GM21515 (cell line): ENCODE results near the gene MSI2.

Source experiments
- ATAC-seq: cut with Tn5 transposase; IDR thresholded peaks from one replicate; pipeline ENCODE4 v1.9.1; 2021; ENCODE audit not compliant: unreplicated experiment

Gene MSI2

DNA sequence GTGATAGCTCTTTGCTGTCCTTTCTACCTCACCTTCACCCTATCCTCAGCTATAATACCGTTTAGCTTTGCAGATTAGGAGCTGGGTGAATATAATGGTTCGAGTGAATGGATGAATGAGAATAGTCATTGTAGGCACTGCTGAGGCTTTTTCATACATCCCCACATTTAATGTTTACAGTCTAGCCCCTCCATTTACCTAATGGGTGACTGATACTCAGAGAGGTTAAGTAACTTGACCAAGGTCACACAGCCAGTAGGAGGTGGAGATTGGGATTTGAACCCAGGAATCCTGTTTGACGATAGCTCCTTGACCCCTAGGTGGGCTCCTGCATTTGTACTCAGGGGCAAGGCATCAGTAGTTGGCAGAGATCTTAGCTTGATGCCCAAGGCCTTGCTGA, 293.1 kb downstream of the MSI2 start:
- no peak for ATAC-seq

DNA sequence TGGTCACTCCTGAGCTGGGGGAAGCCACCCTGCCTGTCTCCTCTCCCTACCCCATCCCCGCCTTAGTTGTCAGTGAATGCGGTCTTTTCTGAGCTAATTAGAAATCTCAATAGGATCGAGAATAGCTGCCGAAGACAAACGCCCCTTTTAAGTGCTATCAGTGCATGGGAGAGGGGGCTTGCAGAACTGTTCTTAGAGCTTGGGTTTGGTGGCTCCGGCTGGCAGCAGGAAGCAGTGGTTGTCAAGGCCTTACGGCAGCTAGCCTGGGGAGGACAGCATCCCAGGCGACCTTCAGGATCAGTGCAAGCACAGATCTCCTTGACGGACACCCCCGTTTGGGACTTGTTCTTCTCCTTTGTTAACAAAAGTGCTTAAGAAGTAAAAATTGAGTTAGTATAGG, 293.7 kb downstream of the MSI2 start:
- no peak for ATAC-seq

DNA sequence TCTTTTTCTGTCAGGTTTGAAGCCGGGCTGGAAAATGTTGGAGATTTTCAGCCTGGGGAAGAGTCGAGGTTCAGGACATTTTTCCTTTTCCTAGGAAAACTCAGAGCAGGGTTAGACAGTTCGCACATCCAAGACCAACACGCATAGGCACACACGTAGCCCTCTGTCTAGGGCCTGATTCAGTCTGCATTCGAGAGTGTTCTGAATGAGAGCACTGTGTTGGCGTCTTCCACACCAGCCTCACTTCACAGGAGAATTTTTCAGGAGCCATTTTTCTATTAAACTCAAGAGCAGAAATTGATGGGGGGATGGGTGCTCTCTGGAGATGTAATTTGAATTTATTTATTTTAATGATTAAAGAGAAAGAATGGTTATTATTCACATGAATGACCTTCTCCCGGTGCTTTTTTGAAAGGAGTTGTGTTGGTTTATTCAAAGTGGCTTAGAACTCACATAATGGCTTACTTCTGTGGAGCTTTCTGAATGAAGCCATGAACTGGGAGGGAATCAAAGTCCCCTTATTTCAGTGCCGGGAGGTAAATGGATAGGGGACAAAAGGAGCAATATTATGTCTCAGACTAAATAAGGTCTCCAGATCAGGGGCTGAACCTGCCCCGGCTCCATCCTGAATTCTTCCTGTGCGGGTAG, 294.5 kb downstream of the MSI2 start:
- no peak for ATAC-seq

DNA sequence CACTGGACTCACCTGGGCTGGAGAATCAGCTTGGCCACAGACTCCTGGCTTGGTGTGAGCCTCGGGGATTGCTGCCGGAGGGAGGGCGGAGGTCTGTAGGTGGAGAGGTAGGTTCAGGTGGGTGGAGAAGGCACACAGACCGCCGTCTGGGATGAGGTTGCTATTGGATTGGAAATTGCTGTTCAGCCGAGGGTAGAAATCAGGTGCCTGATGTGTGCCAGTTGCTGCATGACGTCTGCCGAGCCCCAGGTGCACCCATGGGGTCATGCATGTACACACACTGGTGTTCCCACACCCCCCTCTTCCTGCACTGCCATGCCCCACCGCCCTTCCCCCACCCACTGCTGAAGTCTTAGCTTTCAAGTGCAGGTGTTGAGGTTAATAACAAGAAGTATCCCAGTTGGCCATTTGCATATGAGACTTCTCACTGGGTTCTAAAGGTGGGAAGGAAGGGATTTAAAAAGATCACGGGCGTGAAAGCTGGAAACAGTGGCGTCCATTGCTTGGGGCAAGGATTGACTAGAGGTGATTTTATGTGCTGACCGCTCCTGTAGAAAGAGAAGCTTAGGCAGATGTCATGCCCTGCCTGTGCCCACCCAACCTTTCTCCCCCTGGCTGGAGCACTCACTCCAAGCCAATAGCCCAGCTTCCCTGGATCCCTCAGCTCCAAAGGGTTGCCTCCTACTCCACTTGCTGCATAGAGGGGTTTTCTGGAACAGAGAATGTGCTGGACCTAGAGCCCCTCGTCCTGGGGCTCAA, 295.2 kb downstream of the MSI2 start:
- peak; percentile 53 for ATAC-seq

DNA sequence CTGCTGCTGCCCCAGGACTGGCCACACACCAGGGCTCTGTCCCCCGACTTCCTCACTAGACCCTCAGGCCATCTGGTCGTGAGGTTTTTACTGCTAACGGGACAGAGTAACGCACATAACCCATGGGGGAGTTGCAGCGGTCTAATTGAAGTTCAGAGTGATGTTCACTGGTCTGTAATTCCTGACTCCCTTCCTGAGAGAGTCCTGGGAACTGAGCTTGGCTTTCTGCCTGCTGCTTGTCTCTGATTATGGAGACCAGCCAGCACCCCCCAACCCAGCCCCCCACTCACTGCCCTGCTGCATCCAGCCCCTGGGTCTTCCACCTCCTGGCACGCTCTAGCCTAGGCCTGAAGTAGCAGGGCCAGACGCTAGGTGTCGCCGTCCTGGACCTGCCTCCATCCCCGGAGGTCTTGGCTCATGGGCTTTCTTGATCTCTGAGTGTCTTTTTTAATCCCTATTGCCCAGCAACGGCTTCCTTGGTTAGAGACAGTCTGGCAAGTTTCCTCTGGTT, 295.8 kb downstream of the MSI2 start:
- no peak for ATAC-seq

DNA sequence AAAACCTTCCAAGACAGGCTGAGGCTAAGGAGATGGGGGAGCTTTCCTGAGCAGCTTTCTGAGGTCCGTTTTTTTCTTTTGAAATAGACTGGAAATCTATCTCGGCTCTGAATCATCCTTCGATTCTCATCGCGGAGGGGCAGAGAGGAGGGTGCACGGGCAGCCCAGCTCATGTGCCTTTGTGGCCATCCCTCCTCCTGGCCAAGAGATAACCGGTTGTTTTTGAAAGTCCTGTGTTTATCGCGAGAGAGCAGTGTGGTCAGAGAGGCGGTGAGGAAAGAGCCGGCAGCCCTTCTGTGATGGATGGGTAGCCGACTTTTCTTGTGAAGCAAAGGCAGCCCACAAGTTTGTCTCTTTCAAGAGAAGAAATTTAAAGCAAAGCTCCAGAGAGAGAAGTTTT, 297.2 kb downstream of the MSI2 start:
- ATAC-seq: no peak

DNA sequence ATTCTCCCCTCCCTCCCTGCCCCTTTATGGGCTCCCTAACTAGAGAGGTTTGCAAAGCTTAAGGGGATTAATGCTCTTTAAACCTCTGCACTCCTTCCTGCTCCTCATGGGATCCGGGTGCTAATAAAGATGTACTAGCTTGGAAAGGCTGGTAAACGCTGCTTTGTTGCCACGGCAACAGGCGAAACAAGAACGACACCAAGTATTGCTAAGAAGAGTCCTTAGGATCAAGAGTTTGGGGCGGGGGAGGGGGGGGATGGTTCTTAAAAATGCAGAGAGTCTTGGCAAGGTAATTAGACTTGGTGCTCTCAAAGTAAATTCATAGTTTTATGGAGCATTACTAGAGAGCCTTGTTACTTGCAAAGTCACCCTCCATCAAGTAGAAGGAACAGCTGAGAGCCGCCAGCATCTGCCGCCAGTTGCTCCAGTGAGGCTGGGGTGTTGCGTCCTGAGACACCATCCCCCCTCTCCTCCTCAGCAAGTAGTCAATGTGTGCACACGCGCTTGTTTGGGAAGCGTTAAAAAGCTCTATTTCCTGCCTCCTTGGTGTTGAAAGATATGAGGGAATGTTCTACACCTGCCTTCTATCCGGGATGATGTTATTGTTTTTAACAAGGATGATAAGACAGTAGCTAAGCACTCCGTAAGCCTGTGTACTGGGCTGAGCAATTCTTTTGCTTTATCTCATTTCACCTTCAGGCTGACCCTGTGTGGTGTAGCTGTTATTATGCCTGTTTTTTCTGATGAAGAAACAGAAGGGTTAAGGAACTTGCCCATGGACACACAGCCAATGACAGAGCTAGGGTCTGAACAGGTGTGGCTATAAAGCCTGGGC, 297.9 kb downstream of the MSI2 start:
- no peak for ATAC-seq

DNA sequence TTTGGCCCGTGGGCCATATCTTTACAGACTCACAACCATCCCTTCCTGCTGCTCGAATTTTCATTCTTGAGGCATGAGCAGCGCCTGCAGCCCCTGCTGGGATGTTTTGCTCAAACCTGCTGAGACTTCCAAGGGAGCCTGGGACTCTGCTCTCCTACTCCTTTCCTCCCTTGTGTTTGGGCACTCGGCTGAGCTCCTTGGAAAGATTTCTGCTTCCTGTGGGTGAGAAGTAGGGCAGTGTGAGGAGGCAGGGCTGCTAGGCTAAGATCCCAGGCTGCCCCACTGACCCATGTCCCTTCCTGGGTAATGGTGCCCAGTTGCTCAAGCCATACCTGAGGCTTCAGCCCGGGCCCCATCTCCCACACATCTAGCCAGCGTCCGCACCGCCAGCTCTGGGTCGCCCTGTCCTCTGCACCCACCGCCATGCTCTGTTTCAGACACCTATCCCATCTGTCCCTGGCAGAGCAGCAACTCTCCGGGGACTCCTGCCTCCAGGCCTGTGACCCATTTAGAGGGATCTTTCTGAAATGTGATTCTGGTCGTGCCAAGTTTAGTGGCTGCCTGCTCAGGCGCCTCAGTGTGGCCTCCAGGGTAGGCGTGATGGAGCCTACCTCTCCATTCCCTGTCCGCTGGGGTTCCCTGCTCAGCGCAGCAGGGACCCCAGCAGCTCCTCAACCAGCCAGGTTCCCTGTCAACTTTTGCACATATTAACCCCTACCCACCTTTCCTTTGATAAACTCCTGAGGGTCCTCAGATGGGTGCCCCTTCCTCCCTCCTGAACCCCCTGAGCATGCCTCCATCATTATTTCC, 298.7 kb downstream of the MSI2 start:
- ATAC-seq: no peak

DNA sequence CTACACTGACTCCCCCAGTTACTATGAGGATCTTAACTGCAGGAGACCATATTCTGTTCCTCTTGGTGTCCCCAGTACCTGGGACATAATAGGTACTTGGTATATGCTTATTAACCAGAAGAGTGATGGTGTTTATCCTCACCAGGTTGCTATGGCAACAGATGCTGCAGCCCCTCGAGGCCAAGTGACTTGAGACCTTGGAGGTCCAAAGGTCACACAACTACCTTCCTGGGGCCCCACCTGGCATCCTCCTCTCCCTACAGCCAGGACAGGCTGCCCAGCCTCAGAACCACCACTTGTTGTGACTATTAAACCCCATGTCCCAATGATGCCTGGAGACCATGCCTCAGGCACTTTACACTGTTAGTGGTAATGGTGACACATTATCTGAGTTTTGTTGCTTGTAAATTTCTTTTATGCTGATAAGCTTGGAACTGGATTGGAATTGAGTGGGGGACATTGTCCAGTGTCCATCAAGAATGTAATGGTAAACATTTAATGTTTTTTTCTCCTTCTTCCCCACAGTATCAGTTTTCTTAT, 299.4 kb downstream of the MSI2 start:
- ATAC-seq: no peak

DNA sequence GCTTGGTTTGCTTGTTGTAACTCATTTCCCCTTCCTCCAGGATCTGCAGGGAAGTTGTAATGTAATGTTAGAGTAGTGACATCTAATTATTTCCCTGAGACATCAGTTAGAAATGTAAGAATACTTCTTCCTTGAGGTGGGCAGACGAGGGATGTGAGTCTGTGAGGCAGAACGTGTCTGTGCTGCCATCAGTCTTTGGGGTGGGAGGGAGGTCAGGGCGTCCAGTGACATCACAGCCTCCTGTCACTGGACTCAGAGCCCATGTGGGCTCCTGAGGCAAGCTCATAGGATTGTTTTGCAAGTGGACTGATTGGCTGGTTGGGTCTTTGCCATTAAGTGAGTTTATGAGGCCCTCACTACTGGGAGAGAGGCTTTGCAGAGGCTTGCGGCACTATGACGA, 300.0 kb downstream of the MSI2 start:
- no peak for ATAC-seq

DNA sequence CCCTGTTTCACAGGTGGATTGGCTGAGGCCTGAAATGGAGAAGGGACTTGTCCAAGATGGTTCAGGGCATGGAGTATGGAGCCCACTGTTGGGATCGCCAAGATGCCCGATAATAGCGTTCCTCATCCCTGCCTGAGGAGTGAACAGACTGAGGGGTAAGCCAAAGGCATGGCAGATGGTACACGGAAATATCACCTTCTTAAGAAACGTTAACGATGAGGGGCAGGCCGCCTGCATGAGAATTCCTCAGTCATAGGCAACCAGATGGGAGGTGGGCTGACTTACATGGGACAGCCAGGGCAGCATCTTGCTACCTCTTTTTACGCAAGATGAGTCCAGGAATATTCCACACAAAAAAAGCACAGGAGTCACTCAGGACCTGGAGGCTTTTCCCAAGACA, 300.7 kb downstream of the MSI2 start:
- no peak for ATAC-seq

DNA sequence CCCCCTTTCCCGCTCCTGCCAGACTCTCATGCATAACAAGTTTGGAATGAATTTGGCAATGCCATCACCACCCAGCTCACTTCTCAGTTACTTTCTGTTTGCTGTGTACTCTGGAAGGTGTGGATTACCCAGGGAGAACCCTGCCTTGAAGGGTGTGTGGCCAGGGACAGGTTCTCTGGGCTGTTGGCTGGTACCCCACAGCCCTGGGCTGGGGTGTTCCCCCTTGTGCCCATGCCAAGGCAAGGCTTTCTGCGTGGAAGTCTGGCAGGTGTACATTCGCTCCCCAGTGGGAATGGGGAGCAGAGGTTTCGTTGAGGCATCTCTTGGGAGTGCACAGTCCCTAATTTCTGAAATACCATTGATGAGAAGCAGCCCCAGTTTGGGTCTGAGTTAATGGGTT, 301.1 kb downstream of the MSI2 start:
- ATAC-seq: no peak

DNA sequence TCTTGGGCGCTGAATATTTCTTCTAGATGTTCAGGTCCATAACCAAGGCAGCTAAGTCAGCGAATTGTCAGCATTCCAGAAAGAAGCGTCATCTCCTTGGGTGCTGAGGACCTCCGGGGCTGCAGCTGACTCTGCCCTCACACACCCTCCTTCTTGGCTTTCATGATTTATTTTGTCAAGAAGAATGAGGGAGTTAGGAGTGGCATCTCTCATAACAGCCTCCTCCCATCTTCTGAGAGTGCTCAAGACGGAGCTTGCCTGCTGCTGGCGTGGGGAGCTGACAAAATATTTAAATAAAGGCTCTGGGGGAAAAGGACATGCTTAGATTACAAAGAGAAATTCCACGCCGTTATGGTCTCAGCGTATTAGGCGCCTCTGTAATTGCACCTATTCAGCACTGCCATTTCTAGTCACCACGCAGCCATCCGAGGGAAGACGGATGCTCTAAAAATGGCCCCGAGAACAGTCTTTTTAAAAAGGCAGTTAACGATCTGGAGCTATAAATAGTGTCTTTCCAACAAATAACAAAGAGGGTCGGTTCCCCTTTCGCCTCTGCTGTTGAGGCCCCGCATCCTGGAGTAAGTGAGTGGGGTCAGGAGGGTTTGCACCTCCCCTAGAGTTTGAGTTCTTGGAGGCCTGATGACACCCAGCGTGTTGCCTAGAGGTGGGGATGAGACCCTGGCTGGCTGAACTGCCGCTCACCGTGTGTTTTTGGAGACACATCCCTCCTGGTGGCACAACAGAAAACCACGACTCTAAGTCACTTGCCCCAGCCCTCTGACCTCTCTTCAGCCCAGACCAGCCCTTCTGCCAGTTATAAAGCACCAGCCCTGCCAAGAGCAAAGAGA, 301.7 kb downstream of the MSI2 start:
- no peak for ATAC-seq

DNA sequence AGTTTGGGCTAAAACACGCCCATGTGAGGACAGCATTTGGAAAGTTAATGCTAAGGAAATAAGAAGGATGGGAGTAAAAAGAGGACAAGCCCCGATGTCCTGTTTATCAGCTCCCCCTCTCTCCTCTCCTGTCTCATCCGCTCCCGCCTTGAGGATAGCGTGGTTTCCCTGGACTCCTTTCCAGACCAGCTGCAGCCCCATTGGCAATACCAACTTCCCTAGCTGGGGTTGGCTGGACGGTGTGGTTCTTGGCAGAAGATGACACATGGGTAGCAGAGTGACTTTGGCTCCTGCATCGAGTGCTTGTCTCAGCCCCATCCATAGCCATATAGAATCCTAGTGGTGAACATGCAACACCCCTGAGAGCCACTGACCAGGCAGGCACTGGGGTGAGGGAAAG, 302.9 kb downstream of the MSI2 start:
- no peak for ATAC-seq

DNA sequence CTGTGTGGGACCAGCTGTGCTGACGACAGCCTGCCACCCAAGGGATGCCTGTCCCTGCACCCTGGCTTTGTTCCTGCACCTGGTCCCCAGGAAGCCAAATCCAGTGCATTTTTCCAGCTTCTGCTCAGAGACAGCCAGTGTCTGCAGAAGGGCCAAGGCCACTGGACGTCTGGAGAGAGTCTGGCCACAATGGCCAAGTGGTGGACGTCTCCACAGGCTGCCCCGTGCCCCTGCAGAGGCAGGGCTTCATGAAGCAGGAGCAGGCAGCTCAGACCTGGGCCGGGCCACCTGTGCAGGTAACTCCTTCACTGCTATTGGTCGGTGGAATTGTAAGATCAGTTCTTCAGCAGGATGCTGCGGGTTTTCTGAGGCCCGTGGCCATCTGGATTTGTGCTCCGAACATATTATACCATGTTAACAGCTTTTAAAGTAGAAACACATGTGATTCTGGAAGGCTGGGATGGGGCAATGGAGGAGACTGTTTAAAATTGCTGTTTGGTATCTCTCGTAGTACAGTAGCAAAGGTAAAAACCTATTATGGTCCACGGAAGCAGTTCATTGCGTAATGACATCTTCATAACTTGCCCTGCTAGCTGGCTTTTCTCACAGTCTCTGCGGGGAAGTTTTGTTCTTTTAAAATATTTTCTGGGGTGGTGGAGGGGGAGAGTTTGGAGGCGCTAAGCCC, 303.5 kb downstream of the MSI2 start:
- no peak for ATAC-seq

DNA sequence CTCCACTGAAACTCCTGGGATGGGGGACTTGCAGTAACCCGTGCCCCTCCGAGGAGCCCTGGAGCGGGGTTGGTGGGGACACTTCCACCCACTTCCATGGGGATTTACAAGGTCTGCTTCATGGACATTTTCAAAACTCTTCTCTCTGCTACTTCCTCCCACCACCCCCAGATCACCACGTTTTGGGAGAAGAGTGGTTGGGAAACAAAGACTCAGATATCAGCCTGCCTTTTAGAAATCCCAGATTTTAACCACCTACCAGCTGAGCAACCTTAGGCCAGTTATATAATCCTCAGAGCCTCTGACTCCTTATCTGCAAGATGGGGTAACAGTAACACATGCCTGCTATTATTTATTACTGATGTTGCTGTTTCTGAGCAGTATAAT, 304.0 kb downstream of the MSI2 start:
- no peak for ATAC-seq

DNA sequence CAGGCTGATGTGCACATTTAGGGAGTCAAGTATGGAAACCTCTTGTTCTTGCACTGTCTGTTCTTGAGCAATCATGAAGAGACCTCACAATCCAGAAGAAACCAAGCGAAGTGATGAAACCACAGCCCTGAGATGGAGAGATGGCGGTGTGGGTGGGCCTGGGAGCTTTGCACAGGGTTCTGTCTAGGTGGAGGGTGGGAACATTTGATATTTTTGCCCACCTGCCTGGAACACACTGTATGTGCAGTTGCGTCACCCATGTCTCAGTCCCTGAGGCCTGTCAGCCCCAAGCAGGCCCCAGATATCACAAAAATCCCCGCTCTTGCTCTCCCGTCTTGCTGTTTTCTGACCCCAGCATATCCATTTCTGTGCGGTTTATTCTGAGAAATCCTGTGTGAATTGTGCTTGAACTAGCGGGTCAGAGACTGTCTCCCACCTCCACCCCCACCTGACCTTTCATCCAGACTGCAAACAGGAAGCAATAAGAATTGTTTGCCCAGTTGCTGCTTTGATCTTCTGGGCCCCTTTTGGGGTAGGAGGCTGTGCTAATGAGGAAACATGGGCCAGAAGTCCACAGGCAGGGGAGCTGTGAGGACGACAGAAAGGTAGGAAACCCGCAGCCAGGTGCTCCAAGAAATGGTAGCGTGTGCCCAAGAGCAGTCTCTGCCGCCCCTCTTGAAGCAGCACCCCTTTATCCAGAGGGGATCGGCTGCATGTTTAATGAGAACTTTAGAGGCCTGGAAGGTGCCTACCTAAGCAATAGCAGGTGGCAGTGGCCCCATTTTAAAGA, 304.9 kb downstream of the MSI2 start:
- no peak for ATAC-seq

DNA sequence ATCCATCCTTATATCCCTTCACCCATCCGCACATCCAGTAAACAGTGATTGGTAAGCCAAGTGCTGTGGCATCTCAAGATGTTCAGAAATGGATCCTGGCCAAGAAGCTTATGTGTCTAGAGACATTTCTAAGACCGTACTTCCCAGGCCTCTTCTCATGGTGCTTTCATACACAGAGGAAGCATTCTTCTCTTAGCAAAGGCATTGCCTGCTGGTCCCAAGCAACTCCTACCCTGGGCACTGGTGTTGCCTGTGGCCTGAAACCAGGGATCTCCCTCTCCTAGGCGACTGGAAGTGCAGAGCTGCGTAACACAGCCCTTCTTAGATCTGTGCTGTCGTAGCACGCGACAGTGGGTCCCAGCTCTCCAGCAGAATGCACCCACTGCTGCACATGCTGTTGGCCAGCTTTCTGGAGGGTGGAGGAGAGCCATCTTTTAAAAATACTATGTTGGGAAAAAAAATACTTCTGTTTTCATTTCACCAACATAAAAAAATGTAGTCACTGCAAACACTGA, 305.9 kb downstream of the MSI2 start:
- no peak for ATAC-seq
